Body of pancreas (tissue), 4 donors: ENCODE measurements around the gene CFAP92.

Experiments
- CTCF ChIP-seq, 7 experiments: fragments of 450-650 bp in 4 of 7; fragments of 200-600 bp in 3 of 7; sonication (generic) in 3 of 7; IDR thresholded peaks; one replicate each; pipeline ENCODE4 v1.5.1; 2016 to 2019; ENCODE audit warnings: antibody characterized with exemption in 7 of 7
- POLR2A ChIP-seq, 3 donors: fragments of 450-650 bp; IDR thresholded peaks; one replicate each; pipeline ENCODE4 v1.6.1; 2016; ENCODE audit warnings: antibody characterized with exemption in 3 of 3, mild to moderate bottlenecking in 2 of 3

GRCh38 chr3:128922804-128923459 lies 70.9 kb downstream of the CFAP92 start:
- TF ChIP-seq POLR2A (IDR thresholded peaks at IDR 0.05) (no peak), CTCF (IDR thresholded peaks at IDR 0.05) (no peak)
